NCI-H1105 (cell line): ENCODE measurements around the gene DEPDC5.
"Not testable (repeated sequence)": the region's sequence is repeated elsewhere in the genome, so short reads cannot be mapped to it uniquely, and the experiment has no call there.

Experiments used
- DNase-seq: peaks from one replicate; lab custom pipeline; 2025; lab: John Stamatoyannopoulos, UW

Gene DEPDC5

DNA sequence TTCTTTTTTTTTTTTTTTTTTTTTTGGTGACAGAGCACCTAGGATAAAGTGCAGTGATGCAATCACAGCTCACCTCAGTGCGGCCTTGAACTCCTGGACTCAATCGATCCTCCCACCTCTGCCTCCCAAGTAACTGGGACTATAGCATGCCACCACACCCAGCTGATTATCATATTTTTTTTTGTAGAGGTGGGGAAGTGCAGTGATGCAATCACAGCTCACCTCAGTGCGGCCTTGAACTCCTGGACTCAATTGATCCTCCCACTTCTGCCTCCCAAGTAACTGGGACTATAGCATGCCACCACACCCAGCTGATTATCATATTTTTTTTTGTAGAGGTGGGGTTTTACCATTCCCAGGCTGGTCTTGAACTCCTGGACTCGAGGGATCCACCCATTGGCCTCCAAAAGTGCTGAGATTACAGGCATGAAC lies 61.6 kb downstream of the DEPDC5 start:
- not testable (repeated sequence) for DNase-seq

DNA sequence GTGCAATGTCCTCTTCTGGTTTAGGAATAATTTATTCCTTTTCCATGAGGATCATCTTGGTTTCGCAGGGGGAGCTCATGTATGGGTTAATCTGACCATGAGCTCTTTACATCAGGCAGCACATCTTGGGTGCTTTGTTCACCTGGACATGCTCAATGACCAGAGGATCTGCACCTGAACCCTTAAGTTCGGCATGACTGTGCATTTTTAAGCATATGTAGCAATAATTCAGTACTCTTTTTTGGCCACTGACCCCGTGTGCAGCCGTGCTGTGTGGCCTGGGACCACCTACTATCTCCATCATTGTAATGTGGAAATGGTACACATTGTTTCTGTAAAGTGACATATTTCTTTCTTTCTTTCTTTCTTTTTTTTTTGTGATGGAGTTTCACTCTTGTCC lies 62.9 kb downstream of the DEPDC5 start:
- no peak for DNase-seq

DNA sequence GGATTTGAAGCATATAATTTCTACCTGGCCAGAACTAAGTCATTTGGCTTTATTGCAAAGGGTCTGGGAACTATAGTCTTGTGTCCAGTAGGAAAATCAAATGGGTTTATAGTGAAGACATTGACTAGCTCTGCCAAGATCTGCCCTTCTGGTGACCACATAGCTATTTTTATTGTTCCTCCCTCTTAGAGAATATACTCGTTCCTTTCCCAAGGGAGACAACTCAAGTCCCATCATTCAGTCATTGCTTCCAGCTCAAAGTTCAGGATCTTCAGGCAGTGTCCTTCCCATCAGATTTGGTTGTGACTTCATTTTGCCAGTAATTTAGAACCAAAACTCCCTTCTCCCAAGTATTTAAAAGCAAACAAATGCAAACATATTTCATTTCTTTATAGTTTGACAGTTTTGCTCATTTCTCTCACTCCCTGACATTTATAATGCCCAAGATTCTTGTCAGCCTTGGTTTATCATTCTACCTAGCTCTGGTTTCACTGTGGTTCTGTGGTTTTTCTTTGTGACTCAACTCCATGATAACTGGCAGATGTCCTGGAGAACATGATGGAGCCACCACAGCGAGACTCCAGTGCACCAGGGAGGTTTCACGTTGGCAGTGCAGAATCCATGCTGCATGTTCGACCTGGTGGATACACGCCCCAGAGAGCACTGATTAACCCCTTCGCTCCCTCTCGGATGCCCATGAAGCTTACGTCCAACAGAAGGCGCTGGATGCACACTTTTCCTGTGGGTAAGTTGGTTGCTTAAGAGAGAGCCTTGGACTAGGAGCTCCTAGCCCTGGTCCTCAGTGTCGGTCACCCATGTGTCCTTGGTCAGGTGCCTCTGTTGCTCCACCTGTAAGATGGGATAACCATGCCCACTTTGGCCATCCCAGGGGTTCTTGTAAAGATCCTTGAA lies 64.9 kb downstream of the DEPDC5 start:
- DNase-seq = no peak

DNA sequence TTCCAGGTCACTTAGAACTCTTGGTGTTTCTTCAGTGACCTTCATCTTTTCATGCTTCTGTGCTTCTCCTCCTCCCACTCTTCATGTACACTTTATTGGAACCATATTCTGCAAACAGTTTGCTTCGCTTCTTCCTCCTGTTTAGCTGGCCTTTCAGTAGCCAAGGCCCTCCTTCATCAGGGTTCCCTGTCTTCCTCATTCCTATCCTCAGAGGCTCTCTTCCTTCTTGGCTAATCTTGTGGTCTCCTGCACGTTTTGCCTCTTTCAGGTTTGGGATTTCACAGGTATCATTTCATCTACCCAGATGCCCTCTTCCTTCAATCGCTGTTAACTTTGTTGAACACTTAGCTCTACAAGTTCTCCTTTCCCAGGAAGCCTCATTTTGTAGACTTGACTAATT lies 66.8 kb downstream of the DEPDC5 start:
- no peak for DNase-seq

DNA sequence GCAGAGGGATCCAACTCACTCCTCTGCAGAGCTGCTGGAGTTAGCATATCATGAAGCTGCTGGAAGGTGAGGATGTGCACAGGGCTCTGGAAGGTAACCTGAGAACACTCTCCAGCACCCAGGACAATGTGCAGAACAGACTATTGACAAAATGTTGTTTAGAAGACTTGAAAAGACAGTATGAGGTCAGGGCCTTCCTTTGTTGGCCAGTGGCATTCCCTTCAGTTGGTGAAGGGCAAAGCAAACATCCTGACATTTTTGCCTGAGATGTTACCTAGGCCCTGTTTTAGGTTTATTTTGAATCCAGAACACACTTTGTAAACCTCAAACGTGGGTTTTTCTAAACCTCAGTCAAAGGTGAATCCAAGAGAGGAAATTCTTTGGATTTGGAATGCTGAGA lies 67.8 kb downstream of the DEPDC5 start:
- DNase-seq = no peak

DNA sequence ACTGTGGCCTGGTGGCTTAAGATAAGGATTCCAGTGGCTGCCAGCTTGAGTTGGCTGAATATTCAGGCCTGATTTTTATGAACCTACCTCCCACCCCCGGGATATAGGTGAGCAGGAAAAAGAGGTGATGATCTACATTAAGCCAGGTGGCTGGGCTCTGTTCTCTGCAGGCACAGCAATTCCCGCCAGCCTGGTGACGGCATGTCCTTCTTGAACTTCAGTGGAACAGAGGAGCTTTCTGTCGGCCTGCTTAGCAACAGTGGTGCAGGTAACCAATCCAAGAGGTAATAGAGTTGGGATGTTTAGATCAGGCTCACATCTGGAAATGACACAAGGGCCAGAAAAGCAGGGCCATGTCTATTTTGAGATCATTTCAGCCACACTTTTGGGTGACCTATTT lies 68.7 kb downstream of the DEPDC5 start:
- DNase-seq = no peak

DNA sequence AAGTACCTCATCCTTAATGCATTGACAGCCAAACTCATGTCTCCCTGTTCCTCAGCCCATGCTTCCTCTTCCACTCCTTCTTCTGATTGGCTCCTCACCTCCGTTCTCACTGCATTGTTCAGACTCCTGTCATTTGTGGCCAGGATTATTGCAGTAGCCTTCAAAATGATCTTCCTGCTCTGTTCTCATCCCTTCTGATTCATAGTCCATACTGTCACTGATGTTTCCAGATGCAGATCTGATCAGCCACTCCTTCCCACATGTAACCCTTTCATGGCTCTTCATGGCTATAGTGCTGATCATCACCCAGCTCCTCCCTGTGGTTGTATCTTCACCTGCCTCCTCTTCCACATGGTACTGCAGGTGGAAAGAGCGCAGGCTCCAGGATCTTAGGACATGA lies 71.7 kb downstream of the DEPDC5 start:
- DNase-seq = no peak

DNA sequence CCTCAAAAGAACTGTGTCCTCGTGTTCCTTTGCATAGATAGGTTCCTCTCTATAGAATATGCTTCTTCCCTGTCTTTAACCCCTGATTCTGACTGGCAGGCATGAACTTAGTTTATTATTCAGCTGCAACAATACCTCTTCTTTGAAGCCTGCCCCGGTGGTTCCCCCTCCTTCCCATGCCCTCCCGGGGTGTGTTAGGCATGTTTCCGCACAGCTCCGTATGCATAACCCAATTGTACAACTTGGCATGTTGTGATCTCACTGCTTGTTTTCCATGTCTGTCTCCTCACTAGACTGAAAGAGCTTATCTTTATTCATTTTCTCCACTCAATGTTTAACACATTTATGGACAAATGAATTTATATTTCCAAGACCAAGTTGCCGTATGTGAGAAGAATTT lies 72.6 kb downstream of the DEPDC5 start:
- no peak for DNase-seq

DNA sequence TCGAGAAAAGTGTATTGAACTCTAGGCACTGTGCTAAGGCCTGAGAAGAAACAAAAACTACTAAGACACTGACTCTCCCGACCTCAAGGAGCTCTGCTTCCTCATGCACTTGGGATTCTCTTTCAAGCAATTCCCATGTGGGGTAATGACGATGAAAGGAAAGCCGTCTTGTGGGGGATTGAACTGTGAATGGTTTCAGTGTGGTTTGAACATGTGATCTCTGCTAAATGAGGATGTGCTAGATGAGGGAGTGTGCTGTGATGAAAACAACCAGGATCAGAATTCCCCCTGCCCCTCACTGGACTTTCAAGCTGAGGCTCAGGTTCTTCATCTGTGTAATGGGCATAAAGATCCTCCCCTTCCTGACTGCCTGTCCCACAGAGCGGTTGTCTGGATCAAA lies 74.9 kb downstream of the DEPDC5 start:
- no peak for DNase-seq

DNA sequence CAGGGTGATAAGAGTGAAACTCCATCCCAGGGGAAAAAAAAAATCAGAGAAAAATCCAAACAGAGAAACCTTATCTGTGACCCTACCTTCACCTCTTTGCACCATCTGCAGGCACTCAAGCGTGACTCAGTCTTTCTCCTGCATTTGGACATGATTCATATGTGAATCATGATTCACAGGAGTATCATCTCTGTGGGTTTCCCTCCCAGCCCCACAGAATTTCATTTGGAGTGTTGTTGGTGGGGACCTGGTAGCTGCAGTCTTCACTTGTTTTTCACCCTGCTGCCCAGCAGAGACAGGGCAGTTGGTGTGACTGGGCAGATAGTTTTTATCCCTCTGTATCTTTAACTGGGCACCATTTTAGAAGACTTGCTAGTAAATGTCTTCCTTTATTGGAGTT lies 75.7 kb downstream of the DEPDC5 start:
- no peak for DNase-seq

DNA sequence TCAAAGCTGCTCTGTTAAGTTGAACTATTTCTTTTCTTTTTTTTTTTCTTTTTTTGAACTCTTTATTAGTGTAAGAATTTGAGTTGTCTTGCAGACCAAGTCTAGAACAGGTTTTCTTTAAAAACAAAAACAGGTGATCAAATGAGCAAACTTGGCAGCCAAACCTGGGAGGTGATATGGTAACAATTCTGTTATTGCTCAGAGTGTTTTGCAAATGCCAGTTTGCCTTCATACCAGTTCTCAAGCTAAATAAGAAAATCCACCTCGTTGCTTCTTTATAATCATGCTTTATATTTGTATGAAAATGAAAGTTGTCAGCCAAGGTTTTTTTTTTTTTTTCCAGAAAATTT lies 76.9 kb downstream of the DEPDC5 start:
- DNase-seq = no peak

DNA sequence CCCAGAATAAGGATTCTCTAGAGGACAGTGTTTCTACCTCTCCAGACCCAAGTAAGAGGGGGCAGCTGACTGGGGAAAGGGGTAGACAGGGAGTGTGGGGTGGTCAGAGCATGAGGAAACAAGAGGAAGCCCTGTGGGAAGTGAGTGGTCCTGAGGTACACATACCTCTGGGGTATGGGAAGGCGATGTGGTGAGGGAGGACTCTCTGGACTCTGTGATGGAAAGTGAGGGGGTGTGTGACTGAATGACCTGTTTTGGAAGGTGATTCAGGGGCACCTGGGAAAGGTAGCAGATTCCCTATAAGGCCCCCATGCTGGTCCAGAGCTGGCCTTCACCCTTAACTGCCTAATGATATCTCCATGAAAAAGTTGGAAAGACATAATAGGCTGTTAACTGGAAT lies 80.1 kb downstream of the DEPDC5 start:
- DNase-seq = no peak

DNA sequence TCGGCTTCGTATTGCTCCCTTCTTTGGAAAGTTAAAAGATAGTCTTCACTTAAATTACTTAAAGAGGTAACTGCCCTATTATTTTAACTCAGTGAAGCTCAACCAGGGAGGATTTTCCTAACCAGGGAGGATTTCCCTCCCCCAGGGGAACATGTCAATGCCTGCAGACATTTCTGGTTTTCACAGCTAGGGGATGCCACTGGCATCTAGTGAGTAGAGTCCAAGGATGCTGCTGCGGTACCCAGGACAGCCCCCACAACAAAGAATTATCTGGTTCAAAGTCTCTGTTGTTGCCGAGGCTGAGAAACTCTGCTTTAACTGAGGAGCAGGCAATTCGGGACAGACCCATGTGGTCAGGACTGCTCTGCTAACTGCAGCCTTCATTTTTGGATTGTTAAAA lies 82.2 kb downstream of the DEPDC5 start:
- no peak for DNase-seq

DNA sequence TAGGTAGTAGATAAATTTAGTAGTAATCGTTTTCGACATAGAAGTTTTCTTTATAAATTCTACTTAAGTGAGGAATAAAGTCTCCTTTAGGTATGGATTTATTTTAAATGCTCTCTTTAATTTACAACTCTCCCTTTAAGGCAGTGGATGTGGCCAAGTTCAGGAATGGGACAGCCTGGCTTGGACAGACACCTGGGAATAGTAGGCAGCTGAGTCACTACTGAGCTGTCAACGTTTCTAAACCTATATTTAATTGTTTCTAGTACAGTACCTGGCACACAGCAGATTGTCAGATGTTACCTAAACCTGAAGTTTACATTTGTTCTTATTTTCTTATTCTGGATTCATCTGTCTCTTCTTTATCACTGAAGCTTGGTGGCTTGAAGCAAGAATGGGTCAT lies 85.1 kb downstream of the DEPDC5 start:
- DNase-seq = no peak

DNA sequence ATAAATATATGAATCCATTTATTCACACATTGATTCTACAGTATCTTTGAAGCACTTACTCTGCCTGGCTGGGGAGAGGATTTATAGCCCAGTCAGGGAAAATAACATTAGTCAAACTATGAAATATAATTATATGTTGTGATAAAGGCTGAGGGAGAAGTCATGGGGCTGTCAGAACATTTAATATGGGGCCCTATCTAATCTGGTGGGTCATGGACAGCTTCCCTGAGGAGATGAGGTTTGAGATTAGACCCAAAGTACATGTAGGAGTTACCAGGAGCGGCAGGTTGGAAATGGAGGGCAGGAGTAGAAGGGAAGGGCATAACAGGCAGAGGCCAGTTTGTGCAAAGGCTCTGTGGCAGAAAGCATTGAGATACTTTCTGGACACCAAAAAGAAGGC lies 86.2 kb downstream of the DEPDC5 start:
- no peak for DNase-seq

DNA sequence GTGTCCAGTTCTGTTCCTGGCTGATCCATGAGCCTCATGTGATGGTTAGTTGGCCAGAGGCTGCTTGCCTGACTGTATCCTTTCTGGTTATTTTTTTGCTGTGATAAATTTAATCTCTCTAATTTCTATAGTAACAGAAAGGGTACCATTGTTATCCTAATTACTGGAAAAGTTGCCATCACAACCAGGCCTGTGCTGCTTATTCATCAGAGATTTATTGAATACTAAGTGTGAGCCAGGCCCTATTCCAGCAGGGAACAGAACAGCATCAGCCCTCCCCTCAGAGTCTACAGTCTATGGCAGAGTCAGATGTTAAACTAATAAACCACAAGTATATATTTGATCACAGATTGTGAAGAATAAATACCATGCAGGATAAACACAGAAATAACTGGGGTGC lies 86.8 kb downstream of the DEPDC5 start:
- no peak for DNase-seq

DNA sequence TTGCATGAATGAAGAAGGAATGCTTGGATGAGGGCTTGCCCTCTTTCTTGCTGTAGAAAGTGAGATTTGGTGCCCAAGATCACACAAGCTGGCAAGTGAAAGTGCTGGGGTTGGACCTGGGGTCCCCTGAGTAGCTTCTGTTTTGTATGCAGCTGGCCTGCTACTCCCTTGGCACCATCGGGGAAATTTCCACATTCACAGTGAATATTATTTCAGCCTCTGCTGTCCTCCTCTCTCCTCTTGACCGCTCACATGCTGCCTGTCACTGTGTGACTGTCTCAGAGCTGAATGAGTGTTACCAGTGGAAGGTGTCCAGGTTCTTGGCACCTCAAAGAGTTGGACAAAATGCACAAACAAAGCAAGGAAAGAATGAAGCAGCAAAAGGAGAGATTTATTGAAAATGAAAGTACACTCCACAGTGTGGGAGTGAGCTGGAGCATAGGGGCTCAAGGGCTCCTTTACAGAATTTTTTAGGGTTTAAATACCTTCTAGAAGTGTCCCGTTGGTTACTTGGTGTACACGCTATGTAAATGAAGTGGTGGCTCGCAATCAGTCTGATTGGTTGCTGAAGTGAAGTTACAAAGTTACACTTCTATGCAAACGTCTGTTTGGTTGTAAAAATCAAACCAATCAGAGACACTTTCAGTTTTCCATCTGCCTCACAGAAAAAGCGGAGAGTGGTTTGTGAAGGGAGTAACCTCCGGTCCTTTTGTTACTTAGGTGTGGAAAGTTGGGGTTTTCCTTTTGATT lies 87.4 kb downstream of the DEPDC5 start:
- DNase-seq = no peak

DNA sequence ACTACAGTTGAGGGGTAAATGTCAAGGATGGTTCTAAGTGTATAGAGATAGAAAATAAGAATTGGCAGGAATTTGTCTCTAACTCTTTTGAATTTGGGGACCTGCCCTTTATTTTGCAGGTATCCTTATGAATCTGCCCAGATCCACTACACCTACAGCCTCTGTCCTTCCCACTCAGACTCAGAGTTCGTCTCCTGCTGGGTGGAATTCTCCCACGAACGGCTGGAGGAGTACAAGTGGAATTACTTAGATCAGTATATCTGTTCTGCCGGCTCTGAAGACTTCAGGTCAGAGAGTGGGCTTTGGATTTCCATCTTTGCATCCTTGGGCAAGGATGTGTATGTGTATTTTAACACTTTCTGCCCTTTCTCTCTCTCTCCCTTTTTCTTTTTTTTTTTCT lies 89.7 kb downstream of the DEPDC5 start:
- no peak for DNase-seq

DNA sequence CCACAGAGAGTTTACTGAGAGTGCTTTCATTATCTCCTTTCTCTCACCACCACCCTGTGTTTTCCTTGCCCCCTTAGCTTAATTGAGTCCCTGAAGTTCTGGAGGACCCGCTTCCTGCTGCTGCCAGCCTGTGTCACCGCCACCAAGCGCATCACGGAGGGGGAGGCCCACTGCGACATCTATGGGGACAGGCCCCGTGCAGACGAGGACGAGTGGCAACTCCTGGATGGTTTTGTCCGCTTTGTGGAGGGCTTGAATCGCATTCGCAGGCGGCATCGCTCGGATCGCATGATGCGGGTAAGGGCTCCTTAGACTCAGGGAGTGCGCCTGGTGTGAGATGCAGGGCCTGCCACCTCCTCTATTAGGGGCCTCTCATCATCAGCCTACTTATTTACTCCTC lies 91.1 kb downstream of the DEPDC5 start:
- no peak for DNase-seq

DNA sequence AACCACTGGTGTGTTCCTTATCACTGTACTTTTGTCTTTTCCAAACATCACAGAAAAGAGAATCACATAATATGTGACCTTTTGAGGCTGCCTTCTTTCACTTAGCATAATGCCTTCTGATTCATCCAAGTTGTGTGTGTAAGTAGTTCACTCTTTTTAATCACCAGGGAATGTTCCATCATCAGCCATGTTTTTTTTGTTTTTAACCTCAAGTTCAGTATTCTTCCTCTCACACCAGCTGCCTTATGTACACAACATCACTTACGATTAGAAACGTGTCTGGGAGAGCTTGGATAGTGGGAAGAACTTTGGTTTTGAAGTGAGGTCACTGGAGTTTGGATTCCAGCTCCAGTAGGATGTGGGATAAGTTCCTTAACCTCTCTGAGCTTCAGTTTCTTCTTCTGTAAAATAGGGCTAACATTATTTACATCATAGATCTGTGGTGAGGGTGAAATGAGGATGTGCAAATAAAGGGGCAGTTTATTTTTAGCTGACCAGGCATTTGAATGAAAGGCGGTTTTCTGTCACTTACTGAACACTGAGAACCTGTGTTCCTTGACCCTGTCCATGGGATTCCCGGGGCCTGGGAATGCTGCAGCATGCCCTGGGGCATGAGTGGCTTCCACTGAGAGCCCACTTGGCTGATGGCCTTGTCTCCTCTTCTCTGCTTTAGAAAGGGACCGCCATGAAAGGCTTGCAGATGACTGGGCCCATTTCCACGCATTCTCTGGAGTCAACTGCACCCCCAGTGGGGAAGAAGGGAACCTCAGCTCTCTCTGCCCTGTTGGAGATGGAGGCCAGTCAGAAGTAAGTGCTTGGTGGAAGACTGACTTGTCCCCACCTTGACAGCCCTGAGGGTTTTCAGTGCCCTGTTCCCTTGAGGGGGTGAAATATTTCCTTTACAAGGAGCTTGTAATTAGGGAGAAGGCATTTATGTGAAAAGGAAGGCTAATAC lies 92.6 kb downstream of the DEPDC5 start:
- DNase-seq = no peak

DNA sequence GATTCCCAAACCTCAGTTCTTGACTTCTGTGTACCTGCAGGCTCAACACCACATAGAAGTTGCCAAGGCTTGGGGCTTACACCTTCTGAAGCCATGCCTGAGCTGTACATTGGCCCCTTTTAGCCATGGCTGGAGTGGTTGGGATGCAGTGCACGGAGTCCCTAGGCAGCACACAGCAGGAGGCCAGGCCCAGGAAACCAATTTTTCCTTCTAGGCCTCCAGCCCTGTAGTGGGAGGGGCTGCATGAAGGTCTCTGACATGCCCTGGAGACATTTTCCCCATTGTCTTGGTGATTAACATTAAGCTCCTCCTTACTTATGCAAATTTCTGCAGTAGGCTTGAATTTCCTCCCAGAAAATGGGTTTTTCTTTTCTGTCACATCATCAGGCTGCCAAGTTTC lies 94.6 kb downstream of the DEPDC5 start:
- no peak for DNase-seq

DNA sequence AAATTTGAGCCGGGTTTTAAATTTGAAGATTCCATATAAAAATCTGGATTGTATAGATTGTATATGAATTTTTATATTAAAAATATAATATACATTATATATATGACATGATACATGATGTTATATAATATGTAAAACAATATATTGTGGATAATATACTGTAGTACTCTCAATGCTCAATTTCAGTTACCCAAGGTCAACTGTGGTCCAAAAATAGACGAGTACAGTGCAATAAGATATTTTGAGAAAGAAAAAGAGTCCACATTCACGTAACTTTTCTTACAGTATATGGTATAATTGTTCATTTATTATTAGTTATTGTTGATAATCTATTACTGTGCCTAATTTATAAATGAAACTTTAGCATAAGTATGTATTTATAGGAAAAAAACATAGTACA lies 96.3 kb downstream of the DEPDC5 start:
- DNase-seq = no peak
